ENCODE measurements around the gene SNX13.

The SNX13 gene

GRCh38 chr7:17781491-17782215 is 158.6 kb downstream of the SNX13 start:
- Histone ChIP-seq H3K4me2 (no peak overlapping the region), H3K27me3 (ENCODE audit: insufficient read depth, low read depth) (no peaks in the 10 kb centered on the region), H3K27ac (no peak overlapping the region), H3K36me3 (ENCODE audit: insufficient read depth) (no peaks in the 10 kb centered on the region), H3K4me3 (IDR thresholded peaks at IDR 0.05; ENCODE audit: insufficient read depth, low read depth, low read length) (no peak overlapping the region), H3K4me1 (ENCODE audit: low read depth, poor library complexity, severe bottlenecking) (no peaks in the 10 kb centered on the region), H3K9ac (no peak overlapping the region), H4K20me1 (ENCODE audit: insufficient read depth) (no peaks in the 10 kb centered on the region), H3K79me2 (ENCODE audit: insufficient read depth, low read depth) (no peaks in the 10 kb centered on the region), H2AFZ (ENCODE audit: low read depth) (no peak overlapping the region)
- TF ChIP-seq, protein P1, sequence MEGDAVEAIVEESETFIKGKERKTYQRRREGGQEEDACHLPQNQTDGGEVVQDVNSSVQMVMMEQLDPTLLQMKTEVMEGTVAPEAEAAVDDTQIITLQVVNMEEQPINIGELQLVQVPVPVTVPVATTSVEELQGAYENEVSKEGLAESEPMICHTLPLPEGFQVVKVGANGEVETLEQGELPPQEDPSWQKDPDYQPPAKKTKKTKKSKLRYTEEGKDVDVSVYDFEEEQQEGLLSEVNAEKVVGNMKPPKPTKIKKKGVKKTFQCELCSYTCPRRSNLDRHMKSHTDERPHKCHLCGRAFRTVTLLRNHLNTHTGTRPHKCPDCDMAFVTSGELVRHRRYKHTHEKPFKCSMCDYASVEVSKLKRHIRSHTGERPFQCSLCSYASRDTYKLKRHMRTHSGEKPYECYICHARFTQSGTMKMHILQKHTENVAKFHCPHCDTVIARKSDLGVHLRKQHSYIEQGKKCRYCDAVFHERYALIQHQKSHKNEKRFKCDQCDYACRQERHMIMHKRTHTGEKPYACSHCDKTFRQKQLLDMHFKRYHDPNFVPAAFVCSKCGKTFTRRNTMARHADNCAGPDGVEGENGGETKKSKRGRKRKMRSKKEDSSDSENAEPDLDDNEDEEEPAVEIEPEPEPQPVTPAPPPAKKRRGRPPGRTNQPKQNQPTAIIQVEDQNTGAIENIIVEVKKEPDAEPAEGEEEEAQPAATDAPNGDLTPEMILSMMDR (conservative IDR thresholded peaks at IDR 0.05; ENCODE audit: low read depth, low read length) = no peak

- H3K4me3 ChIP-seq (IDR thresholded peaks at IDR 0.05; ENCODE audit: insufficient read depth, low read depth, low read length) = no peak overlapping the region
- no peak overlapping the region for H2AFZ ChIP-seq (ENCODE audit: low read depth)
- H3K79me2 ChIP-seq (ENCODE audit: insufficient read depth, low read depth) = no peaks in the 10 kb centered on the region
- H3K4me2 ChIP-seq = no peak overlapping the region
- no peaks in the 10 kb centered on the region for H4K20me1 ChIP-seq (ENCODE audit: insufficient read depth)
- TF ChIP-seq, protein P1 (conservative IDR thresholded peaks at IDR 0.05; ENCODE audit: low read depth, low read length) = no peak
- no peak overlapping the region for H3K9ac ChIP-seq
- H3K27me3 ChIP-seq (ENCODE audit: insufficient read depth, low read depth) = no peaks in the 10 kb centered on the region
- H3K4me1 ChIP-seq (ENCODE audit: low read depth, poor library complexity, severe bottlenecking) = peaks cover 12% of the 10 kb centered on the region
- H3K36me3 ChIP-seq (ENCODE audit: insufficient read depth) = no peaks in the 10 kb centered on the region
- H3K27ac ChIP-seq = no peak overlapping the region
These were observed 160.9 kb downstream of the SNX13 start for GRCh38 chr7:17779381-17779780.

GRCh38 chr7:17774716-17775288 is 165.5 kb downstream of the SNX13 start:
- H3K4me1 ChIP-seq (ENCODE audit: low read depth, poor library complexity, severe bottlenecking) = peaks cover 56% of the 10 kb centered on the region
- H3K4me3 ChIP-seq (IDR thresholded peaks at IDR 0.05; ENCODE audit: insufficient read depth, low read depth, low read length) = no peak overlapping the region
- H3K9ac ChIP-seq = no peak overlapping the region
- no peak overlapping the region for H3K27ac ChIP-seq
- no peaks in the 10 kb centered on the region for H4K20me1 ChIP-seq (ENCODE audit: insufficient read depth)
- no peak overlapping the region for H2AFZ ChIP-seq (ENCODE audit: low read depth)
- TF ChIP-seq, protein P1 (conservative IDR thresholded peaks at IDR 0.05; ENCODE audit: low read depth, low read length) = no peak
- H3K79me2 ChIP-seq (ENCODE audit: insufficient read depth, low read depth) = no peaks in the 10 kb centered on the region
- H3K36me3 ChIP-seq (ENCODE audit: insufficient read depth) = no peaks in the 10 kb centered on the region
- H3K27me3 ChIP-seq (ENCODE audit: insufficient read depth, low read depth) = no peaks in the 10 kb centered on the region
- peak overlapping the region; percentile 82; the same call in 1 of the 2 replicates for H3K4me2 ChIP-seq

DNA sequence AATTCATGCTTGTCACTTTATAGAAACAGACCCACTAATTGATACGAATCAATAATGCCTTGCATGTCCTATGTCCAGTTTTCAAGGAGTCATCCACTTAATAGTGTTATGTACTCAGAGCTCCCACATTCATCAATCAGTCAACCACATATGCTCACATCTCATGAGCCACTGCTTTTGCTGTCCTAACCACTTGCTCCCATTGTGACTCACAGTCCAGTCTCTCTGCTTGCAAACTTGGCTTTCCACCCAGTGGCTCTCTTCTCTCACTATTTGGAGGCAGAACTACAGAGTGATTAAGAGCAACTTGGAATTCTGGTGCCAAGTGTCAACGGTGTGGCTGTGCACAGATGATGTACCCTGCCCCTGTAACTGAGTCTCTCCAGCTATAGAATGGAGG is 166.0 kb downstream of the SNX13 start:
- H3K79me2 ChIP-seq (ENCODE audit: insufficient read depth, low read depth) = no peaks in the 10 kb centered on the region
- no peaks in the 10 kb centered on the region for H3K27me3 ChIP-seq (ENCODE audit: insufficient read depth, low read depth)
- H4K20me1 ChIP-seq (ENCODE audit: insufficient read depth) = no peaks in the 10 kb centered on the region
- no peak overlapping the region for H3K4me3 ChIP-seq (IDR thresholded peaks at IDR 0.05; ENCODE audit: insufficient read depth, low read depth, low read length)
- H3K4me2 ChIP-seq = peak overlapping the region; percentile 82; the same call in 1 of the 2 replicates
- H3K4me1 ChIP-seq (ENCODE audit: low read depth, poor library complexity, severe bottlenecking) = peaks cover 62% of the 10 kb centered on the region
- H3K27ac ChIP-seq = no peak overlapping the region; the same call in 1 of the 2 replicates
- no peaks in the 10 kb centered on the region for H3K36me3 ChIP-seq (ENCODE audit: insufficient read depth)
- H3K9ac ChIP-seq = no peak overlapping the region
- H2AFZ ChIP-seq (ENCODE audit: low read depth) = no peak overlapping the region
- TF ChIP-seq, protein P1 (conservative IDR thresholded peaks at IDR 0.05; ENCODE audit: low read depth, low read length) = no peak

Measured in KMS-11 (cell line).